Liver (tissue), 3 donors: ENCODE measurements around the gene EXD2.

ENCODE experiments used
- CTCF ChIP-seq: fragments of 150-350 bp; IDR thresholded peaks from 2 replicates; pipeline ENCODE4 v1.5.1; 2017; ENCODE audit warnings: improper control_type of control experiment, low read depth, low read length; ENCODE audit not compliant: missing input control
- MAX ChIP-seq: IDR thresholded peaks from 2 replicates; pipeline ENCODE4 v1.6.1; 2016; ENCODE audit warnings: antibody characterized with exemption
- SP1 ChIP-seq: IDR thresholded peaks from 2 replicates; pipeline ENCODE4 v1.6.1; 2018; ENCODE audit warnings: antibody characterized with exemption, mild to moderate bottlenecking
- donor health status: healthy.
- donor health status: healthy.

- no peak for TF ChIP-seq CTCF
- TF ChIP-seq MAX, result no peak
- TF ChIP-seq SP1, result no peak
Measured at GRCh38 chr14:69285661-69286255, 94.5 kb downstream of the EXD2 start.
